Cardiac muscle cell (in vitro differentiated cells and primary cell): Measurements from ENCODE around the gene FBXW8. TPM values are rescaled to one million over a fixed set of nuclear protein-coding genes. Genes with fewer than 3 reads are reported as not detected.
A peak's percentile ranks its signal among the peaks of the same experiment; 100 is the strongest.

ENCODE experiments used
- DNase-seq, 2 donors: peaks; one replicate each; pipeline versions ENCODE4 v3.0.0 to v3.0.0-alpha.2; 2010 to 2017; ENCODE audit warnings: low read depth in 1 of 2, low spot score in 1 of 2
- H3K27ac ChIP-seq: fragments of 200-600 bp; sonication (generic); 2 replicates; pipeline ENCODE4 v1.5.1; 2016
- H3K27me3 ChIP-seq: fragments of 200-600 bp; sonication (generic); 2 replicates; pipeline ENCODE4 v1.6.0; 2016; ENCODE audit warnings: control low read depth
- H3K36me3 ChIP-seq: fragments of 200-600 bp; sonication (generic); 2 replicates; pipeline ENCODE4 v1.5.1; 2016; ENCODE audit warnings: control low read depth
- H3K4me1 ChIP-seq: fragments of 200-600 bp; sonication (generic); 2 replicates; pipeline ENCODE4 v1.8.1; 2017; ENCODE audit warnings: low read depth, mild to moderate bottlenecking, mixed run types
- H3K4me3 ChIP-seq: fragments of 200-600 bp; sonication (generic); 2 replicates; pipeline ENCODE4 v1.5.1; 2016; ENCODE audit warnings: mild to moderate bottlenecking
- H3K9me3 ChIP-seq: fragments of 200-600 bp; sonication (generic); 2 replicates; pipeline ENCODE4 v1.5.1; 2017; ENCODE audit warnings: low read depth, mild to moderate bottlenecking, control low read depth
- polyA plus RNA-seq: library from polyadenylated mRNA; unstranded; fragments of >200 nt; fragmentation: Nextera tagmentation; extraction: Ambion mirVana; gene quantifications from 2 replicates; pipeline ENCODE4 v1.2.1, GENCODE V29; 2016
- total RNA-seq: library from RNA; depleted of rRNA; stranded (reverse); fragments of >200 nt; gene quantifications from 2 replicates; pipeline ENCODE4 v1.2.3, GENCODE V29; 2016
- TF ChIP-seq, protein P1 (sequence below): IDR thresholded peaks from 2 replicates; pipeline ENCODE4 v1.5.1; 2012; ENCODE audit warnings: low read depth, mild to moderate bottlenecking, low read length

FBXW8 gene
- total and polyA plus RNA-seq, 2 experiments from 2014 or later, result 15.3 to 25.7 TPM

DNA sequence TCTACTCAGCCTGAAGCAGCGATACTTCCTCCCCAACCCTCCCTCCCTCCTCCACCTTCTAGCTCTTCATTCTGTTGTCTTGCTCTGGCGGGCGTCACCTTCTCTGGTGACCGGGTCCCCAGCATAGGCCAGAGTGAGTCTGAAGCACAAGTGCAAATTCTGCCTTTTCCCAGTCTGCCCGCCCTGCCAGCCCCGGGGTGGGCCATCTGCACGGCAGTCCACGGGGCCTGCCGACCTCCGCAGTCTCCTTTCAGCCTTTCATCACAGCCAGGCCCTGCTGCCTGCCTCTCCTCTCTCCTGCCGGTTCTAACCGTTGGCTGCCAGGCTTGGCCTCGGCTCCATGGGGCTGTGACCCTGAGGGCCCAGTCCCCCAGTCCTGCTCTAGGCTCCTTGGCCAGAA, 129.7 kb downstream of the FBXW8 start:
- no peak overlapping the region for H3K4me3 ChIP-seq
- TF ChIP-seq, protein P1, sequence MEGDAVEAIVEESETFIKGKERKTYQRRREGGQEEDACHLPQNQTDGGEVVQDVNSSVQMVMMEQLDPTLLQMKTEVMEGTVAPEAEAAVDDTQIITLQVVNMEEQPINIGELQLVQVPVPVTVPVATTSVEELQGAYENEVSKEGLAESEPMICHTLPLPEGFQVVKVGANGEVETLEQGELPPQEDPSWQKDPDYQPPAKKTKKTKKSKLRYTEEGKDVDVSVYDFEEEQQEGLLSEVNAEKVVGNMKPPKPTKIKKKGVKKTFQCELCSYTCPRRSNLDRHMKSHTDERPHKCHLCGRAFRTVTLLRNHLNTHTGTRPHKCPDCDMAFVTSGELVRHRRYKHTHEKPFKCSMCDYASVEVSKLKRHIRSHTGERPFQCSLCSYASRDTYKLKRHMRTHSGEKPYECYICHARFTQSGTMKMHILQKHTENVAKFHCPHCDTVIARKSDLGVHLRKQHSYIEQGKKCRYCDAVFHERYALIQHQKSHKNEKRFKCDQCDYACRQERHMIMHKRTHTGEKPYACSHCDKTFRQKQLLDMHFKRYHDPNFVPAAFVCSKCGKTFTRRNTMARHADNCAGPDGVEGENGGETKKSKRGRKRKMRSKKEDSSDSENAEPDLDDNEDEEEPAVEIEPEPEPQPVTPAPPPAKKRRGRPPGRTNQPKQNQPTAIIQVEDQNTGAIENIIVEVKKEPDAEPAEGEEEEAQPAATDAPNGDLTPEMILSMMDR, result no peak
- H3K9me3 ChIP-seq, result no peaks in the 10 kb centered on the region
- peaks cover 34% of the 10 kb centered on the region for H3K4me1 ChIP-seq
- peak overlapping the region; percentile 25 for H3K27ac ChIP-seq
- H3K27me3 ChIP-seq, result no peaks in the 10 kb centered on the region
- H3K36me3 ChIP-seq, result no peaks in the 10 kb centered on the region
- DNase-seq, result no peak

- peaks cover 41% of the 10 kb centered on the region for H3K4me1 ChIP-seq
- H3K9me3 ChIP-seq, result no peaks in the 10 kb centered on the region
- H3K27ac ChIP-seq, result peak overlapping the region; percentile 54
- TF ChIP-seq, protein P1, result no peak
- no peaks in the 10 kb centered on the region for H3K27me3 ChIP-seq
- H3K36me3 ChIP-seq, result no peaks in the 10 kb centered on the region
- H3K4me3 ChIP-seq, result no peak overlapping the region
- no peak for DNase-seq
These were observed 131.0 kb downstream of the FBXW8 start for GRCh38 chr12:117041798-117042170.

DNA sequence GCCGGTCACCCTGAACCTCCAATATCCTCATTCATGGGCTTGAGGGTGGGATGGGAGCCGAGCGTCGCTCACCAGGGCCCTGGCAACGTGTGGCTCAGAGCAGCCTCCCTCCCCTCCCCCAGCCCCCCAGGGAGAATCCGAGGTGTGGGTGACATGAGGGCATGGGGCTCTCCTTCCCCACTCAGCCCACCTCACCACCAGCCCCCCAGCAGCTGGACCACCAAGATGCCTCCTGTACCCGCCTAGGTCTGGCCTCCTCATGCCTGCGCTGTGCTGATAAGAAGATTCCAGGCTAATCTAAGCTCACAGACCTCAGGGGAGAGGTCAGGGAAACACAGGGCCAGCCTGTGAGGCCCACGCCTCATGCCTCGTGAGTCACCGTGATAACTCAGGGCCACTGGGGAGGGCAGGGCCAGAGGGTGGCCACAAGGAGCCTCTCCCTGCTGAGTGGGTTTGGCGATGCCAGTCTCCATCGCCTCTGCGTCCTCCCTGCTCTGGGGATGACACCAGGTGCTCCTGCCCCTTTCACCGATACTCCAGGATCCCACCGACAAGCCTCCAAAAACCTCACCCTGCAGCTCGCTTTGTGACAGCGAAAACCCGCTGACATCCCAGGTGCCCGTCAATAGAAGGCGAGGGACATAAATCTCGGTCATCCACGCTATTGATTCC, 131.6 kb downstream of the FBXW8 start:
- TF ChIP-seq, protein P1, result no peak
- H3K4me3 ChIP-seq, result no peak overlapping the region
- H3K27me3 ChIP-seq, result no peaks in the 10 kb centered on the region
- no peaks in the 10 kb centered on the region for H3K36me3 ChIP-seq
- peak overlapping the region; percentile 54 for H3K27ac ChIP-seq
- peak; percentile 31 to 69 for DNase-seq
- H3K4me1 ChIP-seq, result peaks cover 41% of the 10 kb centered on the region
- H3K9me3 ChIP-seq, result no peaks in the 10 kb centered on the region

- TF ChIP-seq, protein P1, result no peak
- H3K36me3 ChIP-seq, result no peaks in the 10 kb centered on the region
- peak overlapping the region; percentile 54 for H3K27ac ChIP-seq
- no peak for DNase-seq
- H3K27me3 ChIP-seq, result no peaks in the 10 kb centered on the region
- H3K4me1 ChIP-seq, result peaks cover 42% of the 10 kb centered on the region
- no peak overlapping the region for H3K4me3 ChIP-seq
- no peaks in the 10 kb centered on the region for H3K9me3 ChIP-seq
These were observed 132.1 kb downstream of the FBXW8 start for GRCh38 chr12:117042862-117043261.

GRCh38 chr12:117044311-117044710, 133.6 kb downstream of the FBXW8 start:
- DNase-seq, result no peak

More at GRCh38 chr12:117044311-117044710, 133.6 kb downstream of the FBXW8 start:
- Histone ChIP-seq H3K4me1 (peaks cover 51% of the 10 kb centered on the region), H3K27me3 (no peaks in the 10 kb centered on the region), H3K36me3 (no peaks in the 10 kb centered on the region), H3K27ac (no peak overlapping the region), H3K4me3 (no peak overlapping the region), H3K9me3 (no peaks in the 10 kb centered on the region)
- TF ChIP-seq, protein P1, result no peak
